Esophagus muscularis mucosa (tissue), 3 donors: ENCODE measurements around the gene E2F4.

Experiments used
- CTCF ChIP-seq, 3 experiments: fragments of 200-600 bp in 2 of 3; fragments of 450-650 bp in 1 of 3; sonication (generic) in 2 of 3; IDR thresholded peaks; one replicate each; pipeline ENCODE4 v1.5.1; 2017 to 2019; ENCODE audit warnings: antibody characterized with exemption in 3 of 3, mild to moderate bottlenecking in 2 of 3, moderate library complexity in 1 of 3
- POLR2A ChIP-seq: fragments of 450-650 bp; IDR thresholded peaks from one replicate; pipeline ENCODE4 v1.6.1; 2017; ENCODE audit warnings: antibody characterized with exemption, moderate library complexity, mild to moderate bottlenecking, low read depth

- TF ChIP-seq CTCF (IDR thresholded peaks at IDR 0.05) (peak; percentile 38 to 45 (median 42)), POLR2A (peak; percentile 39)
These were observed 17.9 kb upstream of the E2F4 start for GRCh38 chr16:67173808-67174705.
